Measurements from ENCODE around the gene LRRFIP1. TPM values are rescaled to one million over a fixed set of nuclear protein-coding genes. Genes with fewer than 3 reads are reported as not detected.

Gene LRRFIP1
- total and polyA plus RNA-seq, 2 of the 13 experiments (the other 11 are each of a cell fraction or from before 2014, with no cell fraction given): 15.9 to 40.5 TPM

GRCh38 chr2:237601453-237602116, 25.8 kb upstream of the LRRFIP1 start (continued):
- TF ChIP-seq ZUFSP (CRISPR knock-in tag; IDR thresholded peaks at IDR 0.05; ENCODE audit: borderline replicate concordance): no peak
- no peak for TF ChIP-seq SRSF1 (optimal IDR thresholded peaks at IDR 0.05; ENCODE audit: low read depth, low read length)
- TF ChIP-seq MXD3 (CRISPR knock-in tag; IDR thresholded peaks at IDR 0.05): peak; percentile 42; the same call in 1 of the 2 replicates
- TF ChIP-seq PTBP1 (IDR thresholded peaks at IDR 0.05; ENCODE audit: low read depth, low read length, poor library complexity, severe bottlenecking): no peak
- TF ChIP-seq ZSCAN31 (CRISPR knock-in tag; IDR thresholded peaks at IDR 0.05; ENCODE audit: low read depth): peak; percentile 75; the same call in 1 of the 2 replicates
- TF ChIP-seq SRSF4 (IDR thresholded peaks at IDR 0.05; ENCODE audit: low read depth, low read length, poor library complexity, severe bottlenecking): no peak
- peak; percentile 69; the same call in 1 of the 2 replicates for TF ChIP-seq ZNF792 (CRISPR knock-in tag; IDR thresholded peaks at IDR 0.05)
- TF ChIP-seq ZBTB7B (CRISPR knock-in tag; IDR thresholded peaks at IDR 0.05): peak; percentile 89
- no peak for TF ChIP-seq TCF7L2 (IDR thresholded peaks at IDR 0.05; ENCODE audit: low read depth, low read length)
- 0 out of 2 replicates have a peak, but pooled peaks have one; percentile 19 for TF ChIP-seq MXD4 (CRISPR knock-in tag; IDR thresholded peaks at IDR 0.05)
- no peak for TF ChIP-seq MXI1 (IDR thresholded peaks at IDR 0.05; ENCODE audit: borderline replicate concordance, low read depth, low read length)
- TF ChIP-seq MED1 (CRISPR knock-in tag; IDR thresholded peaks at IDR 0.05): peak; percentile 89
- no peak for TF ChIP-seq ZNF44 (CRISPR knock-in tag; IDR thresholded peaks at IDR 0.05)
- TF ChIP-seq DR1 (CRISPR knock-in tag; IDR thresholded peaks at IDR 0.05): no peak
- TF ChIP-seq ZBTB14 (CRISPR knock-in tag; IDR thresholded peaks at IDR 0.05): no peak
- TF ChIP-seq THRA (CRISPR knock-in tag; IDR thresholded peaks at IDR 0.05; ENCODE audit: borderline replicate concordance): peak; percentile 73
- peak; percentile 80 for TF ChIP-seq ASH2L (IDR thresholded peaks at IDR 0.05; ENCODE audit: insufficient read length, low read depth, low read length)
- TF ChIP-seq ZHX1 (CRISPR knock-in tag; IDR thresholded peaks at IDR 0.05; ENCODE audit: low read depth): no peak
- TF ChIP-seq PHF21A (CRISPR knock-in tag; IDR thresholded peaks at IDR 0.05): peak; percentile 97
- no peak for TF ChIP-seq SMARCC2 (IDR thresholded peaks at IDR 0.05)
- TF ChIP-seq FOSL2 (CRISPR knock-in tag; IDR thresholded peaks at IDR 0.05): peak; percentile 32; the same call in 1 of the 2 replicates
- TF ChIP-seq JARID2 (CRISPR knock-in tag; IDR thresholded peaks at IDR 0.05; ENCODE audit: insufficient replicate concordance): no peak
- TF ChIP-seq ZFP90 (CRISPR knock-in tag; IDR thresholded peaks at IDR 0.05; ENCODE audit: borderline replicate concordance): 0 out of 2 replicates have a peak, but pooled peaks have one; percentile 46

Data from HepG2 (cell line).